ENCODE results near the gene TEF. TPM values are rescaled to one million over a fixed set of nuclear protein-coding genes. Genes with fewer than 3 reads are reported as not detected.

TEF gene
- total RNA-seq, 4 donors from 2014 or later: 19.5 to 47.8 (median 36.6) TPM

- Histone ChIP-seq H3K9me3 (no peaks in the 10 kb centered on the region), H3K27ac (replicated peaks in 1 of 4) (peak overlapping the region; percentile 99 to 100 (median 100)), H3K27me3 (peaks cover 0 to 5% (median 0%) of the 10 kb centered on the region in 4 donors), H3K36me3 (peaks cover 16 to 35% (median 24%) of the 10 kb centered on the region in 4 donors), H3K4me3 (peak overlapping the region; percentile 88 to 100 (median 98)), H3K4me1 (peaks cover 47 to 55% (median 53%) of the 10 kb centered on the region in 4 donors)
- TF ChIP-seq POLR2AphosphoS5 (IDR thresholded peaks at IDR 0.05) (peak; percentile 92 to 96), CTCF (IDR thresholded peaks at IDR 0.05) (peak in 1 of 3 experiments; percentile 4), EP300 (IDR thresholded peaks at IDR 0.05) (no peak), POLR2A (IDR thresholded peaks at IDR 0.05; ENCODE audit: low read depth) (no peak)
- peak; percentile 98 for DNase-seq (ENCODE audit: extremely low spot score)
- under 1% methylated on average over 29 of the region's 35 CpGs for WGBS
- intact Hi-C loops (cut with DNase I): no loop called here
These were observed 62.8 kb downstream of the TEF start for GRCh38 chr22:41444360-41445128.

- Histone ChIP-seq H3K27ac (replicated peaks in 1 of 4) (peak overlapping the region; percentile 99 to 100 (median 100)), H3K9me3 (no peaks in the 10 kb centered on the region), H3K27me3 (peaks cover 0 to 5% (median 0%) of the 10 kb centered on the region in 4 donors), H3K4me1 (peaks cover 38 to 46% (median 45%) of the 10 kb centered on the region in 4 donors), H3K4me3 (peak overlapping the region; percentile 88 to 100 (median 98)), H3K36me3 (peaks cover 11 to 28% (median 20%) of the 10 kb centered on the region in 4 donors)
- intact Hi-C loops (cut with DNase I): no loop called here
- DNase-seq (ENCODE audit: extremely low spot score): no peak
- WGBS: 0% methylated on average over 22 of the region's 22 CpGs
- peak; percentile 36 to 40 for TF ChIP-seq POLR2AphosphoS5 (IDR thresholded peaks at IDR 0.05)
- no peak for TF ChIP-seq POLR2A (IDR thresholded peaks at IDR 0.05; ENCODE audit: low read depth)
These were observed 63.7 kb downstream of the TEF start for GRCh38 chr22:41445129-41446056.

- intact Hi-C loops (cut with DNase I): no loop called here
- peak overlapping the region; percentile 88 to 100 (median 98) for H3K4me3 ChIP-seq
- H3K27ac ChIP-seq (replicated peaks in 1 of 4): peak overlapping the region; percentile 99 to 100 (median 100)
- H3K4me1 ChIP-seq: peaks cover 32 to 40% (median 38%) of the 10 kb centered on the region in 4 donors
- no peak for DNase-seq (ENCODE audit: extremely low spot score)
- H3K36me3 ChIP-seq: peaks cover 4 to 21% (median 13%) of the 10 kb centered on the region in 4 donors
- 1% methylated on average over 16 of the region's 34 CpGs for WGBS
- TF ChIP-seq CTCF (IDR thresholded peaks at IDR 0.05): no peak
- TF ChIP-seq EP300 (IDR thresholded peaks at IDR 0.05): no peak
- TF ChIP-seq POLR2AphosphoS5 (IDR thresholded peaks at IDR 0.05): no peak
- no peak for TF ChIP-seq POLR2A (IDR thresholded peaks at IDR 0.05; ENCODE audit: low read depth)
- H3K9me3 ChIP-seq: no peaks in the 10 kb centered on the region
- peaks cover 0 to 5% (median 0%) of the 10 kb centered on the region in 4 donors for H3K27me3 ChIP-seq
These were observed 64.3 kb downstream of the TEF start for GRCh38 chr22:41446057-41446501.

GRCh38 chr22:41446639-41447434, 65.1 kb downstream of the TEF start, which contains the start of gene TOB2:
Gene TOB2 (minus strand): TSS chr22:41446801. CDS start chr22:41437345, 9,456 bp downstream.
- Histone ChIP-seq H3K4me1 (peaks cover 28 to 32% (median 31%) of the 10 kb centered on the region in 4 donors), H3K36me3 (peaks cover 0 to 14% (median 7%) of the 10 kb centered on the region in 4 donors), H3K27me3 (peaks cover 0 to 5% (median 0%) of the 10 kb centered on the region in 4 donors), H3K4me3 (peak within 1 kb of the TSS; percentile 88 to 100 (median 98)), H3K27ac (replicated peaks in 1 of 4) (peak within 1 kb of the TSS; percentile 99 to 100 (median 100)), H3K9me3 (no peaks in the 10 kb centered on the region)
- TF ChIP-seq EP300 (IDR thresholded peaks at IDR 0.05) (no peak), CTCF (IDR thresholded peaks at IDR 0.05) (no peak), POLR2A (IDR thresholded peaks at IDR 0.05; ENCODE audit: low read depth) (peak; percentile 99), POLR2AphosphoS5 (IDR thresholded peaks at IDR 0.05) (peak; percentile 100)
- peak; percentile 98 for DNase-seq (ENCODE audit: extremely low spot score)
- 0% methylated on average over 37 of the region's 85 CpGs for WGBS
- intact Hi-C loops (cut with DNase I): no loop called here

Data from esophagus muscularis mucosa (tissue), 4 donors.